Ishikawa (cell line): ENCODE data around the gene IL5RA.

ENCODE experiments used
- CREB1 ChIP-seq: IDR thresholded peaks from 2 replicates; pipeline ENCODE4 v1.6.1; 2012; ENCODE audit warnings: low read depth
- EP300 ChIP-seq: IDR thresholded peaks from 2 replicates; pipeline ENCODE4 v1.6.1; 2012; ENCODE audit warnings: borderline replicate concordance
- FOXM1 ChIP-seq: IDR thresholded peaks from 2 replicates; pipeline ENCODE4 v1.6.1; 2012; ENCODE audit warnings: low read depth, borderline replicate concordance
- NFIC ChIP-seq: IDR thresholded peaks from 2 replicates; pipeline ENCODE4 v1.6.1; 2012
- RAD21 ChIP-seq: IDR thresholded peaks from 2 replicates; pipeline ENCODE4 v1.6.1; 2012; ENCODE audit warnings: low read depth
- REST ChIP-seq: IDR thresholded peaks from 2 replicates; pipeline ENCODE4 v1.6.1; 2012; ENCODE audit warnings: low read depth, mild to moderate bottlenecking
- TAF1 ChIP-seq: IDR thresholded peaks from 2 replicates; pipeline ENCODE4 v1.6.1; 2012; ENCODE audit warnings: low read depth, mild to moderate bottlenecking
- TEAD4 ChIP-seq: IDR thresholded peaks from 2 replicates; pipeline ENCODE4 v1.6.1; 2012
- YY1 ChIP-seq: IDR thresholded peaks from 2 replicates; pipeline ENCODE4 v1.6.1; 2012; ENCODE audit warnings: low read depth
- ZBTB7A ChIP-seq: IDR thresholded peaks from 2 replicates; pipeline ENCODE4 v1.6.1; 2012; ENCODE audit warnings: low read depth

GRCh38 chr3:3126477-3127431 is 16.6 kb upstream of the IL5RA start, which contains the start of gene TRNT1:
- TF ChIP-seq RAD21 (no peak), REST (no peak), TEAD4 (no peak), TAF1 (peak; percentile 65; the same call in 1 of the 2 replicates), CREB1 (no peak), EP300 (no peak), NFIC (no peak), ZBTB7A (no peak), FOXM1 (no peak), YY1 (no peak)
